22Rv1 (cell line): ENCODE measurements around the gene REV1.

Experiments
- CTCF ChIP-seq: fragments of 450-650 bp; IDR thresholded peaks from 2 replicates; pipeline ENCODE4 v1.5.1; 2017; ENCODE audit warnings: mild to moderate bottlenecking
- ZFX ChIP-seq: fragments of 450-650 bp; IDR thresholded peaks from 2 replicates; pipeline ENCODE4 v1.6.1; 2017; ENCODE audit warnings: antibody characterized with exemption, borderline replicate concordance

- TF ChIP-seq CTCF (no peak), ZFX (no peak)
Measured at GRCh38 chr2:99520813-99521212, 31.0 kb upstream of the REV1 start.
